ENCODE results near the gene MLPH.

Gene MLPH

DNA sequence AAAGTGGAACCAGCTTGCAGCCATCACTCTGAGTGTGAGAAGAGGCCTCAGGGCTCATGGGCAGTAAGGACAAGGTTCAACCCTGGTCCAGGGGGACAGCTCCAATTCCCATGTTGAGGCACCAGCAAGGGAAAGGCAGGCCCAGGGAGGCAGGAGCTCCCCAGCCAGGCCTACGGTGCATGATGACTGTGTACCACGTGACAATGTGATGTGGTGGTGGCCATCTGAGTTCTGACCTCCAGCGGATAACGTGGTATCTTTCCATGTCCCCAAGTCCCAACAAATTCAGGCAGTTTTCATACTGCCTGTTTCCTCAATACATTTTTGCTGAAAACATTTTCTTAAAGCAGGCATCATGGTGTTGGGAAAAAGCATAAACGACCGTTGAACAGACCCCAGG, 36.9 kb upstream of the MLPH start:
- Histone ChIP-seq H3K23ac (ENCODE audit: low read length) (no peak overlapping the region), H3K27ac (ENCODE audit: low read depth, low read length) (no peak overlapping the region), H2AK5ac (ENCODE audit: low read length) (no peak overlapping the region), H3K9me3 (ENCODE audit: insufficient read depth, low read depth, low read length) (peaks cover 5% of the 10 kb centered on the region), H3K79me1 (ENCODE audit: low read length) (no peaks in the 10 kb centered on the region), H4K12ac (ENCODE audit: low read depth, low read length) (no peak overlapping the region), H3K4ac (ENCODE audit: low read depth, low read length) (no peak overlapping the region), H3K36me3 (ENCODE audit: control insufficient read depth in 1 of 2, insufficient read depth in 2 of 2, low read length in 2 of 2) (peaks cover 0 to 3% of the 10 kb centered on the region in 2 experiments), H2AFZ (ENCODE audit: insufficient read depth, low read length, poor library complexity) (no peak overlapping the region), H4K8ac (ENCODE audit: low read depth, low read length) (no peak overlapping the region), H3K79me2 (ENCODE audit: control insufficient read depth, insufficient read depth, low read length, poor library complexity) (no peaks in the 10 kb centered on the region), H2BK5ac (ENCODE audit: low read depth, low read length, poor library complexity) (no peak overlapping the region), H3K14ac (ENCODE audit: low read length) (no peak overlapping the region), H2BK12ac (ENCODE audit: low read length) (no peak overlapping the region), H3K9ac (ENCODE audit: low read length) (no peak overlapping the region), H3K18ac (ENCODE audit: low read length) (no peak overlapping the region), H3K4me3 (ENCODE audit: low read depth, low read length) (no peak overlapping the region), H2BK120ac (ENCODE audit: insufficient read depth, low read length, poor library complexity) (no peak overlapping the region), H3K4me1 (ENCODE audit: control insufficient read depth in 1 of 2, insufficient read depth in 2 of 2, low read length in 2 of 2) (peaks cover 2 to 4% of the 10 kb centered on the region in 2 experiments), H4K91ac (ENCODE audit: low read depth, low read length) (no peak overlapping the region), H3K4me2 (ENCODE audit: low read length) (no peak overlapping the region), H3K27me3 (ENCODE audit: insufficient read depth, low read length) (no peaks in the 10 kb centered on the region)
- no peak for DNase-seq
- WGBS (ENCODE audit: extremely low coverage, insufficient coverage, insufficient read length): no CpG with 5 or more reads among the region's 6 CpGs

DNA sequence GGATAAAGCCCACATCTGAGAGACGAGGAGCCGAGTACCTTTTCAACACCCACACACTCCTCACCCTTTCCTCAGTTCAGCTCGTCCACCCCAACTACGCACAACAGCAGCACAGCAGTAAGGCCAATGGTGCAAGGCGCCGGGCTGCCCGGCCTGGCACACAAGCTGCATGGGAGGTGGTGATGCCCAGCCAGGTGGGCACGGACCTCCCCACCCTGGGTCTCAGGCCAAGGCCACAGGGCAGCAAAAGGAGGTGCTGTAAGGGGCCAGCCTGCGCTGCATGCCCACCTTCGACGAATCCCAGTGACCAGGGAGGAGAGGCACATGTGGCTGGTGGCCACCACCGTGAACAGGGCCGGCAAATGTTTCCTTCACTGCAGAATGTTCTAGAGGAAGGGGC, 36.5 kb upstream of the MLPH start:
- H4K12ac ChIP-seq (ENCODE audit: low read depth, low read length): no peak overlapping the region
- H3K79me1 ChIP-seq (ENCODE audit: low read length): no peaks in the 10 kb centered on the region
- H3K23ac ChIP-seq (ENCODE audit: low read length): no peak overlapping the region
- no peak overlapping the region for H3K18ac ChIP-seq (ENCODE audit: low read length)
- H3K9me3 ChIP-seq (ENCODE audit: insufficient read depth, low read depth, low read length): peaks cover 9% of the 10 kb centered on the region
- no peak overlapping the region for H3K14ac ChIP-seq (ENCODE audit: low read length)
- no peak overlapping the region for H4K91ac ChIP-seq (ENCODE audit: low read depth, low read length)
- no CpG with 5 or more reads among the region's 13 CpGs for WGBS (ENCODE audit: extremely low coverage, insufficient coverage, insufficient read length)
- H2AK5ac ChIP-seq (ENCODE audit: low read length): no peak overlapping the region
- H3K27me3 ChIP-seq (ENCODE audit: insufficient read depth, low read length): no peaks in the 10 kb centered on the region
- no peak overlapping the region for H3K9ac ChIP-seq (ENCODE audit: low read length)
- no peak overlapping the region for H2BK12ac ChIP-seq (ENCODE audit: low read length)
- no peak overlapping the region for H3K4ac ChIP-seq (ENCODE audit: low read depth, low read length)
- H3K4me3 ChIP-seq (ENCODE audit: low read depth, low read length): no peak overlapping the region
- H3K4me1 ChIP-seq (ENCODE audit: control insufficient read depth in 1 of 2, insufficient read depth in 2 of 2, low read length in 2 of 2): peaks cover 2 to 4% of the 10 kb centered on the region in 2 experiments
- no peaks in the 10 kb centered on the region for H3K79me2 ChIP-seq (ENCODE audit: control insufficient read depth, insufficient read depth, low read length, poor library complexity)
- peaks cover 0 to 3% of the 10 kb centered on the region in 2 experiments for H3K36me3 ChIP-seq (ENCODE audit: control insufficient read depth in 1 of 2, insufficient read depth in 2 of 2, low read length in 2 of 2)
- H2BK120ac ChIP-seq (ENCODE audit: insufficient read depth, low read length, poor library complexity): no peak overlapping the region
- DNase-seq: no peak
- H2AFZ ChIP-seq (ENCODE audit: insufficient read depth, low read length, poor library complexity): no peak overlapping the region
- no peak overlapping the region for H3K4me2 ChIP-seq (ENCODE audit: low read length)
- H2BK5ac ChIP-seq (ENCODE audit: low read depth, low read length, poor library complexity): no peak overlapping the region
- H3K27ac ChIP-seq (ENCODE audit: low read depth, low read length): no peak overlapping the region
- H4K8ac ChIP-seq (ENCODE audit: low read depth, low read length): no peak overlapping the region

DNA sequence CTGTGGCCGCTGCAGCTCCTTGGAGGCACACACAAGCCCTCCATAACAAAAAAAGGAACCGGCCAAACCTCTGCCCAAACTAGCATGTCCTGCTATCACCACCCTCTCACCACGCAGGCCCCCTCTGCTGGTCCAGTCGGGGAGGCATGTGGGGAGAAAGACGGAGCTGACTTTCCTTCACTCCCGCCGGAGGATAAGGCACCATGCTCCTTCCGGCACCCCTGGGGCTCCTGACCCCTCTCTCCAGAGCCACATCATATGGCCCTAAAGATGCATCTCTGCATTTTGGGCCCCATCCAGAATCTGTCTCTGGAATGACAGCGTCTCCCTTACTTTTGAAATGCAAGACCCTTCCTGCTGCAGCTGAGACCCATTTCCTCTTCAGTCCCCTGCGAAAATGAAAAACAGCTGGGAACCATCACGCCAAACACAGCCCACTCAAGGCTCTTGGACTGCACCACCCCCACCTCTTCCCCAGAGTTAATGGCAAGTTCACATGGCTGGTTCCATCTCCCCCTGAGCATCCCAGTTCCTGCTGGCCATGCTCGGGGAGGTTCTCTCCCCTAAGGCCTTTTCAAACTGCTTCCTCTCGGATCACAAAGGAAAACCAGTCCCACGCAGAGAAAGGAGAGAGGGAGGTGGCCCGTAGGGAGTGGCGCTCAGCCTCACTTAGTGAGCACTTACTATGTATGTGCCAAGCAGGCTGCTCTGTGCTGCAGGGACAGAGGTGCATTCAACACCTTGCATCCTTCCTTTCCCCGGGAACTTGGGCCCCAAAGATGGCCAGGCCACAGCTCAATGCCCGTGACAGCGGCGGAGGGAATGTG, 35.2 kb upstream of the MLPH start:
- Histone ChIP-seq H3K27me3 (ENCODE audit: insufficient read depth, low read length) (no peaks in the 10 kb centered on the region), H2AK5ac (ENCODE audit: low read length) (no peak overlapping the region), H2AFZ (ENCODE audit: insufficient read depth, low read length, poor library complexity) (peak overlapping the region; percentile 19), H3K9me3 (ENCODE audit: insufficient read depth, low read depth, low read length) (peaks cover 12% of the 10 kb centered on the region), H3K18ac (ENCODE audit: low read length) (no peak overlapping the region), H3K36me3 (ENCODE audit: control insufficient read depth in 1 of 2, insufficient read depth in 2 of 2, low read length in 2 of 2) (peaks cover 0 to 3% of the 10 kb centered on the region in 2 experiments), H3K4me1 (ENCODE audit: control insufficient read depth in 1 of 2, insufficient read depth in 2 of 2, low read length in 2 of 2) (peaks cover 2 to 4% of the 10 kb centered on the region in 2 experiments), H3K23ac (ENCODE audit: low read length) (no peak overlapping the region), H3K9ac (ENCODE audit: low read length) (no peak overlapping the region), H4K8ac (ENCODE audit: low read depth, low read length) (no peak overlapping the region), H3K79me2 (ENCODE audit: control insufficient read depth, insufficient read depth, low read length, poor library complexity) (no peaks in the 10 kb centered on the region), H3K14ac (ENCODE audit: low read length) (no peak overlapping the region), H4K91ac (ENCODE audit: low read depth, low read length) (peak overlapping the region; percentile 11), H2BK5ac (ENCODE audit: low read depth, low read length, poor library complexity) (no peak overlapping the region), H3K4me2 (ENCODE audit: low read length) (no peak overlapping the region), H2BK120ac (ENCODE audit: insufficient read depth, low read length, poor library complexity) (no peak overlapping the region), H3K27ac (ENCODE audit: low read depth, low read length) (no peak overlapping the region), H3K4ac (ENCODE audit: low read depth, low read length) (no peak overlapping the region), H3K4me3 (ENCODE audit: low read depth, low read length) (peak overlapping the region; percentile 17), H4K12ac (ENCODE audit: low read depth, low read length) (no peak overlapping the region), H2BK12ac (ENCODE audit: low read length) (no peak overlapping the region), H3K79me1 (ENCODE audit: low read length) (no peaks in the 10 kb centered on the region)
- no CpG with 5 or more reads among the region's 20 CpGs for WGBS (ENCODE audit: extremely low coverage, insufficient coverage, insufficient read length)
- DNase-seq: no peak

- no peak for DNase-seq
- H3K9me3 ChIP-seq (ENCODE audit: insufficient read depth, low read depth, low read length): peaks cover 12% of the 10 kb centered on the region
- peaks cover 2 to 4% of the 10 kb centered on the region in 2 experiments for H3K4me1 ChIP-seq (ENCODE audit: control insufficient read depth in 1 of 2, insufficient read depth in 2 of 2, low read length in 2 of 2)
- H3K36me3 ChIP-seq (ENCODE audit: control insufficient read depth in 1 of 2, insufficient read depth in 2 of 2, low read length in 2 of 2): peaks cover 0 to 3% of the 10 kb centered on the region in 2 experiments
- H3K9ac ChIP-seq (ENCODE audit: low read length): no peak overlapping the region
- H3K4me2 ChIP-seq (ENCODE audit: low read length): no peak overlapping the region
- H3K27me3 ChIP-seq (ENCODE audit: insufficient read depth, low read length): no peaks in the 10 kb centered on the region
- no peak overlapping the region for H3K4me3 ChIP-seq (ENCODE audit: low read depth, low read length)
- no peak overlapping the region for H4K91ac ChIP-seq (ENCODE audit: low read depth, low read length)
- no peak overlapping the region for H3K23ac ChIP-seq (ENCODE audit: low read length)
- H3K14ac ChIP-seq (ENCODE audit: low read length): no peak overlapping the region
- no peak overlapping the region for H2BK120ac ChIP-seq (ENCODE audit: insufficient read depth, low read length, poor library complexity)
- H2AFZ ChIP-seq (ENCODE audit: insufficient read depth, low read length, poor library complexity): no peak overlapping the region
- H4K12ac ChIP-seq (ENCODE audit: low read depth, low read length): no peak overlapping the region
- H2BK5ac ChIP-seq (ENCODE audit: low read depth, low read length, poor library complexity): no peak overlapping the region
- H3K18ac ChIP-seq (ENCODE audit: low read length): no peak overlapping the region
- WGBS (ENCODE audit: extremely low coverage, insufficient coverage, insufficient read length): no CpG with 5 or more reads among the region's 3 CpGs
- no peaks in the 10 kb centered on the region for H3K79me1 ChIP-seq (ENCODE audit: low read length)
- no peaks in the 10 kb centered on the region for H3K79me2 ChIP-seq (ENCODE audit: control insufficient read depth, insufficient read depth, low read length, poor library complexity)
- no peak overlapping the region for H2BK12ac ChIP-seq (ENCODE audit: low read length)
- H2AK5ac ChIP-seq (ENCODE audit: low read length): no peak overlapping the region
- no peak overlapping the region for H3K4ac ChIP-seq (ENCODE audit: low read depth, low read length)
- H4K8ac ChIP-seq (ENCODE audit: low read depth, low read length): no peak overlapping the region
- H3K27ac ChIP-seq (ENCODE audit: low read depth, low read length): no peak overlapping the region
Measured at GRCh38 chr2:237452861-237453260, 34.2 kb upstream of the MLPH start.
